OCI-LY7 (cell line): ENCODE results near the gene PRTN3. TPM values are rescaled to one million over a fixed set of nuclear protein-coding genes. Genes with fewer than 3 reads are reported as not detected.

Source experiments
- BruUV-seq: library from RNA; stranded (reverse); fragments of 400-500 nt; replicated peaks from 2 replicates; lab custom pipeline; 2021; lab: Mats Ljungman, UMichigan
- CTCF ChIA-PET: fragments of 300-600 bp; sonication (Branson Sonifier 250); formaldehyde crosslinking; loops from one replicate; lab custom pipeline; 2022; ENCODE audit warnings: antibody characterized with exemption; ENCODE audit not compliant: unreplicated experiment; lab: Charles Lee
- POLR2A ChIA-PET: fragments of 300-600 bp; sonication (Branson Sonifier 250); formaldehyde crosslinking; loops from one replicate; lab custom pipeline; 2022; ENCODE audit warnings: antibody characterized with exemption; lab: Charles Lee
- DNase-seq: peaks from one replicate; pipeline ENCODE4 v3.0.0-alpha.2; 2015; ENCODE audit warnings: low spot score
- H2AFZ ChIP-seq: fragments of 200-600 bp; sonication (generic), shearing (Covaris generic); 2 replicates; pipeline ENCODE4 v1.6.1; 2014; ENCODE audit warnings: mild to moderate bottlenecking, antibody characterized with exemption, low read length, moderate library complexity
- H3K27ac ChIP-seq: fragments of 200-600 bp; sonication (generic); 2 replicates; pipeline ENCODE4 v1.5.1; 2014; ENCODE audit warnings: mixed run types, low read depth, mild to moderate bottlenecking, moderate library complexity, low read length, inconsistent platforms; ENCODE audit not compliant: poor library complexity, severe bottlenecking
- H3K36me3 ChIP-seq: fragments of 200-600 bp; sonication (generic); 2 replicates; pipeline ENCODE4 v1.6.1; 2014; ENCODE audit warnings: mild to moderate bottlenecking, antibody characterized with exemption, low read length, moderate library complexity, mixed read lengths; ENCODE audit not compliant: insufficient read depth
- H3K4me1 ChIP-seq: fragments of 200-600 bp; sonication (generic); 2 replicates; pipeline ENCODE4 v1.5.1; 2014; ENCODE audit warnings: mild to moderate bottlenecking, low read length; ENCODE audit not compliant: insufficient read depth, poor library complexity, severe bottlenecking
- H3K4me2 ChIP-seq: fragments of 200-600 bp; sonication (generic); 2 replicates; pipeline ENCODE4 v1.6.1; 2014; ENCODE audit warnings: mild to moderate bottlenecking, low read length
- H3K4me3 ChIP-seq: fragments of 200-600 bp; sonication (generic); 2 replicates; pipeline ENCODE4 v1.5.1; 2014; ENCODE audit warnings: mild to moderate bottlenecking, low read depth, low read length; ENCODE audit not compliant: poor library complexity, severe bottlenecking
- H3K79me2 ChIP-seq: fragments of 200-600 bp; sonication (generic); 2 replicates; pipeline ENCODE4 v1.6.1; 2016; ENCODE audit warnings: low read depth, mild to moderate bottlenecking, low read length, moderate library complexity, mixed read lengths; ENCODE audit not compliant: insufficient read depth
- H3K9me2 ChIP-seq: fragments of 200-600 bp; sonication (generic); 2 replicates; pipeline ENCODE4 v1.6.1; 2016; ENCODE audit warnings: mild to moderate bottlenecking, low read length, mixed read lengths; ENCODE audit not compliant: insufficient read depth
- H3K9me3 ChIP-seq: fragments of 200-600 bp; sonication (generic); 2 replicates; pipeline ENCODE4 v1.6.1; 2014; ENCODE audit warnings: mild to moderate bottlenecking, mixed run types, low read length, mixed read lengths
- H4K20me1 ChIP-seq: fragments of 200-600 bp; sonication (generic); 2 replicates; pipeline ENCODE4 v1.6.1; 2014; ENCODE audit warnings: mild to moderate bottlenecking, antibody characterized with exemption, low read length, moderate library complexity, mixed read lengths; ENCODE audit not compliant: insufficient read depth
- CTCF ChIP-seq: fragments of 200-600 bp; sonication (generic); conservative IDR thresholded peaks from 2 replicates; pipeline ENCODE4 v1.5.1; 2014; ENCODE audit warnings: mild to moderate bottlenecking, antibody characterized with exemption, low read length, moderate library complexity, mixed read lengths
- EZH2phosphoT487 ChIP-seq: fragments of 200-600 bp; sonication (generic); IDR thresholded peaks from 2 replicates; pipeline ENCODE4 v1.6.1; 2018; ENCODE audit warnings: low read depth, borderline replicate concordance, mild to moderate bottlenecking, mixed run types, antibody characterized with exemption, low read length, moderate library complexity, mixed read lengths
- intact Hi-C: fragments of 100-400 bp; cut with micrococcal nuclease; formaldehyde crosslinking; loops from one replicate; pipeline ENCODE4 v1.10.0; 2022; ENCODE audit not compliant: unreplicated experiment
- total RNA-seq, 2 experiments: library from RNA; depleted of rRNA in 1 of 2; stranded (reverse); fragments of >200 nt in 1 of 2; shearing (Covaris generic) in 1 of 2; gene quantifications; 2 replicates each; pipeline ENCODE4 v1.2.3, GENCODE V29; 2014 to 2022

Gene PRTN3
- total RNA-seq, 2 experiments from 2014 or later: not detected

DNA sequence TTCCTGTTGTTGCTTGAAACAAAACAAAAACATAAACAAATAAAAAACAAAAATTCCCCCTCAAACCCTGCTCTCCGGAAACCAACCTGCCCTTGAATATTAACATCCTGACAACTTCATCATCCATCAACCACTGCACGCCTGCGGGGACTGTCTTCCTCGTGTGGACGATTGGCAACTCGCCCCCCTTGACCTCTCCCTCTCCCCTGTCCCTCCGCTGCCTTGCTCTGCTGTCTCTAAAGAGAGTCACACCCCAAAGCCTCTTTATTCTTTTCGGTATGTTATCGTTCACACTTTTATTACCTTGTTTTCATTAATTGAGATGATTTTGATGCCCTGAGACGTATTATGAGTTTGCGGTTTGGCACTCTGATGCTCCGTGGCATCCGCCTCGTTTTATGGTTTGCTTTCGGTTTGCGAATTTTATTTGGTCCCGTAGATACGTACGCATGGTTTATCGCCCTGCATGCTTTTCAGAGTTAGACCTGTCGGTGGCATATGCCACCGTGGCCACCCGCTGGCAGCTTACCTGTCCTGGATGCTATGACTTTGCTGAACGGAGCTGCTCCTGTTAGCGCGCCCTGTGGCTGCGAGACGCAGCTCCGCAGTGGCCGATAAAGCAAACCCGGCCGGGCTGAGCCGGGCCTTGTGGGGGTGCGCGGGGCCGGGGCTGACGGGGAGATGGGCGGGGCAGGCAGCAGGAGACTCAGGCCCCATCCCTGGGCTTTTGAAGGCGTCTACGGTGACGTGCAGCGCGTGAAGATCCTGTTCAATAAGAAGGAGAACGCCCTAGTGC lies 33.0 kb upstream of the PRTN3 start:
- H3K9me2 ChIP-seq: no peaks in the 10 kb centered on the region
- BruUV-seq: TSS peak; percentile 20
- H4K20me1 ChIP-seq: peaks cover 1% of the 10 kb centered on the region; the same call in 1 of the 2 replicates
- H3K36me3 ChIP-seq: peaks cover 94% of the 10 kb centered on the region
- H3K4me1 ChIP-seq: no peaks in the 10 kb centered on the region
- POLR2A ChIA-PET: no interaction called here
- CTCF ChIA-PET: no interaction called here
- intact Hi-C loops: no loop called here
- H3K9me3 ChIP-seq: no peaks in the 10 kb centered on the region
- TF ChIP-seq CTCF: no peak
- no peak for TF ChIP-seq EZH2phosphoT487
- no peak overlapping the region for H2AFZ ChIP-seq
- H3K27ac ChIP-seq: no peak overlapping the region
- DNase-seq: no peak
- no peak overlapping the region for H3K4me3 ChIP-seq
- peaks cover 10% of the 10 kb centered on the region for H3K79me2 ChIP-seq
- no peak overlapping the region for H3K4me2 ChIP-seq

DNA sequence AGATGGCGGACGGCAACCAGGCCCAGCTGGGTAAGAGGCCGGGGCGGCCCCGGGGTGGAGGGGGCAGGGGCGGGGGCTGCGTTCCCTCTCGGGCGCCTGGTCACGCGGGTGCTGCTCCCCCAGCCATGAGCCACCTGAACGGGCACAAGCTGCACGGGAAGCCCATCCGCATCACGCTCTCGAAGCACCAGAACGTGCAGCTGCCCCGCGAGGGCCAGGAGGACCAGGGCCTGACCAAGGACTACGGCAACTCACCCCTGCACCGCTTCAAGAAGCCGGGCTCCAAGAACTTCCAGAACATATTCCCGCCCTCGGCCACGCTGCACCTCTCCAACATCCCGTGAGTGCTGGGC lies 32.4 kb upstream of the PRTN3 start:
- no peak overlapping the region for H3K4me2 ChIP-seq
- no peaks in the 10 kb centered on the region for H3K9me3 ChIP-seq
- ChIA-PET POLR2A (no interaction called here), CTCF (no interaction called here)
- H4K20me1 ChIP-seq: no peaks in the 10 kb centered on the region
- peaks cover 94% of the 10 kb centered on the region for H3K36me3 ChIP-seq
- no peaks in the 10 kb centered on the region for H3K9me2 ChIP-seq
- peaks cover 5% of the 10 kb centered on the region; the same call in 1 of the 2 replicates for H3K79me2 ChIP-seq
- TF ChIP-seq EZH2phosphoT487: no peak
- no peak for TF ChIP-seq CTCF
- no TSS peak for BruUV-seq
- intact Hi-C loops: no loop called here
- DNase-seq: no peak
- H2AFZ ChIP-seq: no peak overlapping the region
- no peaks in the 10 kb centered on the region for H3K4me1 ChIP-seq
- no peak overlapping the region for H3K4me3 ChIP-seq
- no peak overlapping the region for H3K27ac ChIP-seq
